ENCODE data around the gene STS.

DNA sequence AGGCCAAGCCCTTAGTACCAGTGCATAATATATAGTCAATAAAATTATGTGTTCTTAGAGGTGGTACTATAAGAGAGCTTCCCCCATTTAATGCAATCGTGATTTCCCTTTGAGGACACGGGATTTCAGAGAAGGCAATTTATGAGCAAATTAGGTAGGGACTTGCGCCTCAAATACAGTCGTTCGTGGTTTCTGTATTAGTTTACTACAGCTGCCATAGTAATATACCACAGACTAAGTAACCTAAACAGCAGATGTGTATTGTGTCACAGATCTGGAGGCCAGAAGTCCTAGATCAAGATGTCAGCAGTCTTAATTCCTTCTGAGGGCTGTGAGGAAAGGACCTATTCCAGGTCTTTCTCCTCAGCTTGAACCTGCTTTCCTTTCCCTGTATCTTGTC, 1.9 kb downstream of the STS start:
- TF ChIP-seq, protein P1, sequence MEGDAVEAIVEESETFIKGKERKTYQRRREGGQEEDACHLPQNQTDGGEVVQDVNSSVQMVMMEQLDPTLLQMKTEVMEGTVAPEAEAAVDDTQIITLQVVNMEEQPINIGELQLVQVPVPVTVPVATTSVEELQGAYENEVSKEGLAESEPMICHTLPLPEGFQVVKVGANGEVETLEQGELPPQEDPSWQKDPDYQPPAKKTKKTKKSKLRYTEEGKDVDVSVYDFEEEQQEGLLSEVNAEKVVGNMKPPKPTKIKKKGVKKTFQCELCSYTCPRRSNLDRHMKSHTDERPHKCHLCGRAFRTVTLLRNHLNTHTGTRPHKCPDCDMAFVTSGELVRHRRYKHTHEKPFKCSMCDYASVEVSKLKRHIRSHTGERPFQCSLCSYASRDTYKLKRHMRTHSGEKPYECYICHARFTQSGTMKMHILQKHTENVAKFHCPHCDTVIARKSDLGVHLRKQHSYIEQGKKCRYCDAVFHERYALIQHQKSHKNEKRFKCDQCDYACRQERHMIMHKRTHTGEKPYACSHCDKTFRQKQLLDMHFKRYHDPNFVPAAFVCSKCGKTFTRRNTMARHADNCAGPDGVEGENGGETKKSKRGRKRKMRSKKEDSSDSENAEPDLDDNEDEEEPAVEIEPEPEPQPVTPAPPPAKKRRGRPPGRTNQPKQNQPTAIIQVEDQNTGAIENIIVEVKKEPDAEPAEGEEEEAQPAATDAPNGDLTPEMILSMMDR (IDR thresholded peaks at IDR 0.05): no peak
- no peak for TF ChIP-seq POLR2A (IDR thresholded peaks at IDR 0.05)
